ENCODE data around the gene RGS14.
"Not testable (repeated sequence)": the region's sequence is repeated elsewhere in the genome, so short reads cannot be mapped to it uniquely, and the experiment has no call there.

The RGS14 gene

GRCh38 chr5:177367323-177367848 is 9.7 kb downstream of the RGS14 start:
- DNase-seq = no peak

- no peak for DNase-seq
Measured at GRCh38 chr5:177367981-177368868, 10.5 kb downstream of the RGS14 start.

DNA sequence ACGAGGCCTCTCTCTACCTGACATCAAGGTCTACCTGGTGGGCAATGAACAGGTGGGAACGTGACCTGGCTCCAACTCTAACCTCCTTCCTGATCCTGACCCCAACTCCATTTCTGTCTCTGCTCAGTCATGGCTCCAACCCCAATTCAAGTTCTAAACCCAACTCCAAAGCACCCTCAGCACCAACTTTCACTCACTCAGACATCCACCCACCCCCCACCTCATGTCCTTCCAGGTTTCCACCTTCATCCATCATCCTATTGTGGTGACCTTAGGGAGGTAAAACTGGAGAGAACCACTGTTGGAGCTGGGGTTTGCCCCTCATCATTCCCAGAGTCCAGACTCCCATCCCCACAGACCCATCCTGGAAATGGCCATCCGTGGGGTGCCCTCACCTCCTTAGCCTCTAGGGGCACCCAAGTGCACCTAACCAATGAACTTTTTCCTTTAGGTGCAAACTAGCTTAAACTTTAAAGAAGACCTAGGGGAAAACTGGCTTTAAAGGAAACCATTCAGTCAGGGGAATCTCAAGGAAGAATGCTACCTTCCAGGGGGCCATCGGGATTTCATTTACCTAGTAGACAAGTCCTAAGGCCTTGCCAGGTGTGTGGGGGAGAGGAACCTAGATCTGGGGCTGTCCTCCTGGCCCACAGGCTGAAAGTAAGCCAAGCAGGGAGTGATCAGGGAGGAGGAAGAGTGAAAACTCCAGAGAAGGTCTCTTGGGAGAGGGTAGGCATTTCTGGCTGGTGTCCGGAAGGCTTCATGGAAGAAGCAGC is 11.3 kb downstream of the RGS14 start:
- DNase-seq = no peak

DNA sequence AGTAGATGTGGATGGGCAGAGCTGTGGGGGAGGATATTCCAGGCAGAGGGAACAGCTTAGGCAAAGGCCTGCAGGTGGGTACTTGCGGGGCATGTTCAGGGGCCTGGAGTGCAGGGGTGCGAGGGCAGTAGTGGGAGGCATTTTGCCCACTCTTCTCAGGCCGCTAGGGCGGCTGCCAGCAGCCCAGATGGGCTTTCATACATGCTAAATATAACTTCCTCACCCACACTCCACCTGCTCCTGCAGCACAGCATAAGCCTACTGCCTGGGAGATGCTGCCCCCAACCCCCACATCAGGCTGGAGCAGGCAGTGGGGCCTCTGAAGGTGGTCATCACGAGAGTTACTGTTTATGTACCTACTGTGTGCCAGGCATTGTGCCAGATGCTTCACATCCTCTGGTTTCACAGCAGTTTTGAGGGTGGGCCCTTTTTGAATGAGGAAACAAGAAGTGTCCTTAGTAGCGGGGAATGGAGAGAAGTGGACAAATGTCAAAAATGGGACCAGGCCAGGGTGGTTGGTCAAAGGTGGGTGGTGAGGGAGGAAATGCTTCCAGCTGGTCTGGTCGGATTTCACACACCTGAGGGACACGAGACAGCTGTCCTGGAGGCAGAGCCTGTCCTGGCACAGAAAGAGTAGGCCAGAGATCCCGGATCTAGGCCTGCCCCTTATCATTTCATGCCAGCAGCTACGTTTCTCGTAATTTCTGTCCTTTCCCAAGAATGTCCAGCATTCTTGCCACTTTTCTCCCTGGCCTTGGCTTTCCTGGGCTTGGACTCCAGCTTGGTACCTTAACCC is 12.1 kb downstream of the RGS14 start:
- no peak for DNase-seq

GRCh38 chr5:177370488-177371119 is 12.9 kb downstream of the RGS14 start:
- no peak for DNase-seq

GRCh38 chr5:177371120-177372033 is 13.7 kb downstream of the RGS14 start:
- DNase-seq = no peak

GRCh38 chr5:177372034-177372896 is 14.5 kb downstream of the RGS14 start:
- no peak for DNase-seq

DNA sequence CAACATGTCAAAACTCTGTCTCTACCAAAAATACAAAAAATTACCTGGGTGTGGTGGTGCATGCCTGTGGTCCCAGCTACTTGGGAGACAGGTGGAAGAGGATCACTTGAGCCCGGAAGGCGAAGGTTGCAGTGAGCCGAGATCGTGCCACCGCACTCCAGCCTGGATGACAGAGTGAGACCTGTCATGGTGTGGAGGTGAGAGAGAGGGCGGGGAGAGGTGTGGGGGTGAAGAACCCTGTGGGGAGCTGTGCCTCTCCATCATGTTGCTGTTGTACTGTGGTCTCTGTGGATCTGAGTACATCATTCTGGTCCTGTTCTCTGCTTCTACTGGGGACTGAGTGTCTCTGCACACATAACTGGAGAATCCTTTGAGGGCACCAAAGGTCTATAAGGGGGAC is 15.2 kb downstream of the RGS14 start:
- no peak for DNase-seq

GRCh38 chr5:177373806-177374205 is 16.1 kb downstream of the RGS14 start:
- DNase-seq = no peak

- DNase-seq = no peak
Measured at GRCh38 chr5:177374211-177374610, 16.5 kb downstream of the RGS14 start.

- DNase-seq = not testable (repeated sequence)
Measured at GRCh38 chr5:177375516-177375915, 17.8 kb downstream of the RGS14 start.

DNA sequence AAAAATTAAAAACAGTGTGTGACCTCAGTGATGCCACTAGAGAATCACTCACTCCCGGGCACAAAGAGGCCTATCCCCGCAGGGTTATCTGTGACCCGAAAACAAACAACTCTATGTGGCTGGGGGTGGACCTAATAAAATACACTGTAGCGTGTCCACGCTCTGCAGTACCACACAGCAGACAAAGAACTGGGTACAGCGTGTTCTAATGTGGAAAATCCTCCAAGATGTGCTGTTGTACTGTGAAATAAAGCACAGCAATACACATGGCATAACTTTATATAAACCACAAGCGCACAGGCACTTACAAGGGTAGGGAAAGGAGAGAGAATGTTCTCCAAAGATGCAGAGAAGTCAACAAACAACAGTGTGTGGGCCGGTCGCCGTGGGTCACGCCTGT is 18.4 kb downstream of the RGS14 start:
- no peak for DNase-seq

- no peak for DNase-seq
Measured at GRCh38 chr5:177377851-177378776, 20.4 kb downstream of the RGS14 start.

DNA sequence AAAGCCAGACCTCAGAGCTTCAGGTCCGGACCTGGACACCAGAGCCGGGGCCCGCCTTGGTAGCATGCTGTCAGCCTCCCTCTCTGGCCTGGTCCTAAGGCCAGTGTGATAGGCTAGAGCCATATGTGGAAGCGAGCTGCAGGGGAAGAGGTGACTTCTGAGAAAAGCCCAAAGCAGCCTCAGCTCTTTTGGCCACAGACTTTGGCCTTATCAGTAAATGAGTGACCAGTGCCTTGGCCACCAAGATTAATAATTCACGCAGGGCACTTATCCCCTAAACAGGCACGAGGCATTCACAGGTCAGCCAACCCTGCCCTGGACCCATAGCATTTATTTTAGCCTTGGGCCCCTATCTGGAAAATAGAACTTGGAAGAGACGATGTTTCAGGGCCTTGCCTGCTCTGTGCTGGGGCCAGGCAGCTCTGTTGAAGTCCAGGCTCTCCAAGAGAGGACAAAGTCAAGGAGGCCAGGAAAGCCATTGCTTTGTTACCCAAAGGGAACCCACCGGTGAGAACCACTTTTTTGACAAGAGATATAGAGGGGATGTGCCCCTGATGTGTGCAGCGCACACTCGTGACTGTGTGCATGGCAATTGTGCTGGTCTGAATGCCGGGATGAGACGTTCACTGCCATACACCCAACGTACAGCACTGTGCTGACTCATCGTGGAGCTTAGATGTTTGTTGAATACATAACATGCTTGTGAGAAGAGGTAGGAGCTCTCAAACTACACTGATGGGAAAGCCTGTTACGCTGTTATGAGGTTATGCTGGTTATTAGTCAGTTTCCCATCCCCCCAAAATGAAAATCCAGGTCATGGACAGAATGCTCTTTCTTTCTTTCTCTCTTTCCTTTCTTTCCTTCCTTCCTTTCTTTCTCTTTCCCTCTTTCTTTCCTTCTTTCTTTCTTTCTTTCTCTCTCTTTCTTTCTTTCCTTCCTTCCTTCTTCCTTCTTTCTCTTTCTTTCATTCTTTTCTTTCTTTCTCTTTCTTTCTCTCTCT is 21.5 kb downstream of the RGS14 start:
- DNase-seq = no peak

DNA sequence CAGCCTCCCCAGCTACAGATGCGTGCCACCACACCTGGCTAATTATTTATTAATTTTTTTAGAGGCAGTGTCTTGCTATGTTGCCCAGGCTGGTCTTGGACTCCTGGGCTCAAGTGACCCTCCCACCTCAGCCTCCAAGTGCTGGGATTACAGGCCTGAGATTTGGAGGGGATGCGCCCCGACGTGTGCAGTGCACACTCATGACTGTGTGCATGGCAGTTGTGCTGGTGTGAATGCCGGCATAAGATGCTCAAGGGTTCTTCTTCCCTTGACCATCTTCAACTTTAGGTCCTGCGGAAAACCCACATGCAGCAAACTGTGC is 23.0 kb downstream of the RGS14 start:
- DNase-seq = no peak

GRCh38 chr5:177382423-177383029 is 24.8 kb downstream of the RGS14 start:
- DNase-seq = no peak

DNA sequence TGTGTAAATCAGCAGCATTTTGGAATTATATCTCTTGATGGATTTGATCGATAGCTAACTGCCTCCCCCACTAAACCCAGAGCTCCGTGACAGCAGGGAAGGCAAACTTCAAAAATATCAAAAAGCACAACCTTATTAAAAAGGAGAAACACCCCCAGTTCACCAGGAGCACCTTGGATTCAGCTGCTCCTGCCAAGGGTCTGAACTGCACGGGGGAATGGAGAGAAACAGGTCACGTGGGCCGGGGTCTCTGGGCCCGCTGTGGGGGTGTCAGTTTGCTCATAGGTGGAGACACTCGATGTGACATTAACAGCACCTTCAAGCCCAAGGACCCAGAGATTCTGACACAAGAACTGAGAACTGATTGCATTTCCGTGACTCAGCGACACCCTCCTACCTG is 25.5 kb downstream of the RGS14 start:
- DNase-seq = no peak

GRCh38 chr5:177384134-177384533 is 26.4 kb downstream of the RGS14 start, which contains the start of gene SLC34A1:
SLC34A1 (plus strand) TSS chr5:177384434; CDS start chr5:177385742, 1,308 bp downstream.
- DNase-seq = no peak

Data from SIG-M5 (cell line).